Skeletal muscle cell (primary cell): ENCODE data around the gene LTBP2.

ENCODE experiments used
- DNase-seq: peaks from one replicate; pipeline ENCODE4 v3.0.0-alpha.2; 2010; ENCODE audit warnings: low read depth
- H3K4me3 ChIP-seq: 2 replicates; pipeline ENCODE4 v1.5.1; 2011; ENCODE audit warnings: low read depth, mild to moderate bottlenecking, control low read depth, low read length, moderate library complexity

Gene LTBP2

DNA sequence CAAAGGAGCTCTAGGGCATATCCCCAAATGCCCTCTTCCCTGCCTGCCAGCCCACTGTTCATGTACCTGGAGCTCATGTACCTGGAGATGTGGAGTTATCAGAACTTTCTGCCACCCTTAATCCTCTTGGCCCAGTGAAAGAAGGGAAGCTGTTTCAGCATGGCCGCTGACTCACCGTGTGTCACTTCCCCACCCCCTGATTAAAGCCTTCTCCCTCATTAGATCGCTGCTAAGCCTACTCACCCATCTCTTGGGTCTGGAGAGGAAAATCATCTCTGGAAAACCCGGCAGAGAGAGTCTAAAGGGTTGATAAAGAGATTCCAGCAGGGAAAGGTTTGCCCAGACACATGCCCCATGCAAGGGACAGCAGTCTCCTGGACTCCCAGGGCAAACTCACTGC lies 4.5 kb upstream of the LTBP2 start:
- H3K4me3 ChIP-seq, result no peak overlapping the region
- DNase-seq, result no peak

DNA sequence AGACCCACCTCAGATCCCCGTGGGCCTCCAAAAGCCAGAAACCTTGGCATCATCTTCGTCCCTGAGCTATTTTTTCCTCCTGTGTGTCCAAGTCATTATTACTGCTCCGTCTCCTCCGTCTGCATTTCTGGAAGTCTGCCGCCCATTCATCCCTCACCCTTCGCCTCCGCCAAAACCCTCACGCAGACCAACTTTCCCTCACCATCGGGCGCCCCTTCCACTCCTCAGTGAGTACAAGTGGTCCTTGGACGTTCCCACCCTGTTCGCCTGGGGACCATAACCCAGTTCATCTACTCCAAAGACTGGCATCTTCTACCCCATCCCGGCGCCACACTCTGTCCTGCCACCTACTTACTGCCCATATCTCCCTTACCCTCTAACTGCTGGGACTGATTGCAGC lies 3.7 kb upstream of the LTBP2 start:
- H3K4me3 ChIP-seq, result no peak overlapping the region
- no peak for DNase-seq

DNA sequence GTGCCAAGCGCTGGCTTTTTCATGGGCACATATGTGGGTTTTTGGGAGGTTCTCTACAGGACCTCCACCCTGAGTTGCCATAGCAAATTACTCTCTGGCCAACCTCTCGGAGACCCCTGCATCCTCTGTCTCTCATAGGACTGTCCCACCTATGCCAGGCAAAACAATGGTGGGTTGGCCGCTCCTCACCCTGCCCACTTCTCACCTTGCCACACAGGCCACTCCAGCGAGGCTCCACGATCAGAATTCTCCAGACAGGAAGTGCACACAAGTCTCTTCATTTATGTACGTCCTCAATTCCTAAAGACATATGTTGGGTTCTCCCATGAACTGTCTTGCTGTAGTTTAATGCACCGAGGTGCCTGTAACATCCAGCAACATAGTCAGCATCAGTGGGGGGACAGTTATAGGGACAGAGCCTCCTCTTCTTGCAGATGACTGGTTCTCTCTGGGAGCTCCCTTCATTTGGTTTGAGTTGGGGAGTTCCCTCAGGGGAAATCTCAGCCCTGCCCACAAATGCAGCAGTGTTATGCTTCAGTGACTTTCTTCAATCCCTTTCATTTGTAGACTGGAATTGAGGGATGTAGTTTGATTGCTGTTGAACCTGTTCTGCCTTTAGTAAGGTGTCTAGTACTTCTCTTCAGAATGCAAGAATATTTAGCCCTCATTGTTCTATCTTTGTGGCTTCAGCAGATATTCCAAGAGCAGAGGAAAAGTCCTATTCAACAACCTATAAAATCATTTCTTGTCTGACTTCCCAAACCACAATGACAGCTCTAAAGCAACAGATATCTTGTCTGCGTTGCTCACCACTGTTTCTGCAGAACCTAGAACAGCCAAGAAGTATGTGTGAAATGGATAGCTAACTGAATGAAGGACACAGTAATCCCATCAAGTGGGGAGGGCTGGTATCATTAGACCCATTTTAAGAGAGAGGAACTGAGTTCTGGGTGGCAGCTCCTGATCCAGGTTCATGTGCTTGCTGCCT lies 2.8 kb upstream of the LTBP2 start:
- no peak for DNase-seq
- no peak overlapping the region for H3K4me3 ChIP-seq

DNA sequence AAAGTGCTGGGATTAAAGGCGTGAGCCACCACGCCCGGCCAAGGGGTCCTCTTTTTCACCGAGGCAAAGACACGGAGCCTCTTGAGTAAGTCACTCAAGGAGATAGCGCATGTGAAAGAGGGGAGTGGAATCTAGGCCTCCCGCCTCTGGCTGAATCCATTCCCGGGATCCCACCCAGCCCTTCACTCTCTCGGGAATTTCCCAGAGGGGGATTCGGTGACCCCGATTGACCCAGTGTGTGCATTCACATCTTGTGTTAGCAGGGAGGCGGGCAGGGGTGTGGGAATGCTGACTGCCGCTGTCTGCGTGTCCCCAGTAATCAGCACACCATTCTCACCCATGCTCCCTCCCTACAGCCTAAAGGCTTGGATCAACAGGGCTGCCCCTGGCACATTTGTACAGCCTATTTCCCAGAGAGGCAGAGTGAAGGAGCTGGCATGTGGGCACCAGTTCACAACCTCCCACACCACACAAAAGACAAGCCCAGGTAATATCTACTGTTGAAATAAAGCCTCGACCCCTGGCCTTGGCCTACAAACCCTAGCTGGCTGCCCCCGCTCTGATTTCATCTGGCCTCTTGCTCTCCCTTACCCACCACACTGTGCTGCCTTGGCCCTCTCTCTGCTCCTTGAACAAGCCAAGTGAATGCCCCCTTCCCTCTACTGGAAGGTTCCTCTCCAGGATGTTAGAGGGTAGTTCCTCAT lies 1.3 kb upstream of the LTBP2 start:
- no peak overlapping the region for H3K4me3 ChIP-seq
- DNase-seq, result no peak

DNA sequence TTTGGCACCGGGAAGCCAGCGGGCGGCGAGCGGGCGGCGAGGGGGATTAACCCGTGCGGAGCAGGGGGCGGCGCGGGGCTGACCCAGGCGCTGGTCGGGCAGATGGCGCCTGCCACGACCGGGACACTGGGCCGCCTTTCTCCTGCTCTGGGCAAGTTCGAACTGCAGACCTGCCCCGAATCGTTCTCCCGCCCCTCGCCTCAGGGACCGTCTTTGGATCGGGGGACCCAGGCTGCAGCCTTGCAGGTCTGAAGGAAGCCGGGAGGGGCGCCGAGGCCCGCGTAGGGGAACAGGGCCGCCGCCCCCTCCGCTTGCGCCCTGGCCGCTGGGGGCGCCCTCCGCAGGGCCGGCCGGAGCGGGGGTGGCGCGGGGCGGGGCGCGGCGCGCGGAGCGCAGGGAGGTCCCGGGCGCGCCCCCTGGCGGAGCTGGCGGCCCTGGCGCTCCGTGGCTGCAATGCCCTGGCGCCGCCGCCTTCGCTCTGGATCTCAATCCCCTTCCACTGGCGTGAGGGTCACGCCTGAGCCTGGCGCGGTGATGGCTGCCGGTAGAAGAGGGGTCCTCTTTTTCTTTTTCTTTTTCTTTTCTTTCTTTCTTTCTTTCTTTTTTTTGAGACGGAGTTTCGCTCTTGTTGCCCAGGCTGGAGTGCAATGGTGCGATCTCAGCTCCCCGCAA lies 449 bp upstream of the LTBP2 start:
- H3K4me3 ChIP-seq, result peak overlapping the region; percentile 64
- no peak for DNase-seq

DNA sequence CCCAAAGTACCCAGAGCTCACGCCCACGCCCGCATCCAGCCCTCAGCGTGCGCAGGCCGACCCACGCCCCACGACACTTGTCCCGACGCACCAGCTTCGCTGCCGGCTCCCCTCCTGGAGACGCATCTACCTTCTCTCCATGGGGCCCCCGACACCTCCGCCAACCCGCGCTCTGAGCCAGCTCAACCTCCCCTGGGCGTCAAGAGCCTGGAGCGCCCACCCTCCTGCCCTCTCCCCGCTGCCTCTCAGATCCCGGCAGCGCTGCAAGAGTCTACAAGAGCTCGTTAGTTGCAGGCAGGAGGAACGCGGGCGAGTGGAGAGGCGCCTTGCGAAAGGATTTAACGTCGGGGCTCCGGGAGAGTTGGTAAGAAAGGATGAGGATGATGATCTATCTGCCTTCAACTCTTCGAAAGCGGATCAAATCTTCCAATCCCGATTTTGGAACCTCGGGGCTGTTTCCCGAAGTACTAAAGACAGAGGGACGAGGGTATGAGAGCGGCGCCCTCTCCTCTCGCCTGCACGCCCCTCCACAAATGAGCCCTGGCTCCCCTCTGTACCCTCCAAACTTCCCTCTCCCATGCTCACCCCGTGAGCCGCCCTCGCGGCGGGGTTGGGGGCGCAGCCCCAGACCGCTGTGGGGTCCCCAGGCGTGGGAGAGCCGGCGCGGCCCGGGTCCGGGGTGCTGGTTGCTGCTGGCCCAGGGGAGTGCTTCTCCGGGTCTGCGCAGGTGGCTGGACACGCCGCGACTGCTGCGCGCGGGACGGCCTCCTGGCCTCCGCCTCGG lies 979 bp downstream of the LTBP2 start:
- peak overlapping the region; percentile 64 for H3K4me3 ChIP-seq
- DNase-seq, result no peak

DNA sequence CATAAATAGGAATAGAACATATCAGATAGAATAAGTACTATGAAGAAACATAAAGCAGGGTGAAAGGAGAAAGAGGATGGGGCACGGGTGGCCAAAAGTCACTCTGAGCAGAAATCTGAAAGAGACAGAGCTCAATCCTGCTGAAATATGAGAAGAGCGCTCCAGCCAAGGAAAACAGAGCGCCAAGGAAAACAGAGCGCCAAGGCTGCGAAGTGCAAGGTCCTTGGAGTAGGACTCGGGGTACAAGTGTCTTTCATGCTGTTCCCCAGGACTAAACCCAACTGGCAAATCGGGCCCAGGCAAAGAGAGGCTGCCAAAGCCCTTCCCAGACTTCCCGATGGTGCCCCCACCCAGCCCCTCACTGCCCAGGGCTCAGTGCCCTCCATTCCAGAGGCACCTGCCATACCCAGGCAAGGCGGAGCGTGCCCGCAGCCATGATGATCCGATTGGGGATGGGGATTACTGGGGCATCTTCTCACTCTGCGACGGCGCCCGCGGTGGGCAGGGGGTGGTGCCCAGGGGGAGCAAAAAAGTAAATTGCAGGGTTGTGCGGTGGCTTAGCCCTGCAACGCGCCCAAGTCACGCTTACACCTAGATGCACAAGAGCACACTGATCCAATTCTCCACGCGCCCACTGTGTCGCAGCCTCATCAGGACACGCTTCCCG lies 1.7 kb downstream of the LTBP2 start:
- peak overlapping the region; percentile 64 for H3K4me3 ChIP-seq
- DNase-seq, result no peak

DNA sequence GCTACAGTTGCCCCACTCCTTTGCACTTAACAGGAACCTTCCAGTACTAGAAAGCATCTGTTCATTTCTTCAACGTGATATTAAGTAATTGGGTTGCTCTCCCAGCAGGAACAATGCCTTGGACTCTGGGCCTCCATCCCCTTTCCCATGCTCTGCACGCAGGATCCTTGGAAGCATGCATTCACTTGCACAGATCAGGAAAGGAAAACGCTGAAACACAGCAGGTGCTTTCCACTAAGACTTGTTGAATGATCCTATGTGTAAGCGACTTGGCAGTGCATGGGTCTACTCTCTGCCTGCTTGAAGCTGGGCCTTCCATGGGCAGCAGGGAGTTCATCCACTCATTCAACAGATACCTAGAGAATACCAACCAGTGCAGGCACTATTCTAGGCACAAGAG lies 2.3 kb downstream of the LTBP2 start:
- no peak for DNase-seq
- peak overlapping the region; percentile 64 for H3K4me3 ChIP-seq

DNA sequence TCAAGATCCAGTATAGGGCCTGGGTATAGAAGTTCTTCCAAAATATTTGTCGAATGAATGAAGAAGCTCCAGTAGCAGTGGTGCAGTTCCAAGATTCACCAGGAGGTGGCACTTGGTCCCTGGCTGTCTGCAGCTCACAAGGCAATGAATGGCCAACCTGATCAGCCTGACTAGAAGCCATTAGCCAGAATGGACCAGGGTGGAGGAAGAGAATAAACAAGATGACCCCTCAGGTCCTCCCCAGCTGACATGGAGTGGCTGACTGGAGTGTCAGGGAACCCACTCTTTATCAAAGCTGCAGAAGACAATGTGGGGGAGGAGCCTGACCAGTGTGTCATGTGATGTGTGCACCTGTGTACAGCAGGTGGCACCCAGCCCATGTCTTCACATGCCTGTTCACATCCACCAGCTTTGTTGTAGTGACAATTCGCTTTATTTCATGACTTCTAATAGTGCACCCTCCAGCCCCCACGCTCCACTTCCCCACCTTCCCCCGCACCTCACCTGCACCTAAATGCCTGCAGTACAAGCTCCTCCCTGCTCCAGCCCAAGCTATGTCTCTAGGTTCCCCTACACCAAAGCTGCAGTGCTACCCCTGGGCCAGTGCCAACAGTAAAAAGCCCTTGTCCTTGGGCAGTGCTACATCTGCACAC lies 3.0 kb downstream of the LTBP2 start:
- no peak overlapping the region for H3K4me3 ChIP-seq
- no peak for DNase-seq

DNA sequence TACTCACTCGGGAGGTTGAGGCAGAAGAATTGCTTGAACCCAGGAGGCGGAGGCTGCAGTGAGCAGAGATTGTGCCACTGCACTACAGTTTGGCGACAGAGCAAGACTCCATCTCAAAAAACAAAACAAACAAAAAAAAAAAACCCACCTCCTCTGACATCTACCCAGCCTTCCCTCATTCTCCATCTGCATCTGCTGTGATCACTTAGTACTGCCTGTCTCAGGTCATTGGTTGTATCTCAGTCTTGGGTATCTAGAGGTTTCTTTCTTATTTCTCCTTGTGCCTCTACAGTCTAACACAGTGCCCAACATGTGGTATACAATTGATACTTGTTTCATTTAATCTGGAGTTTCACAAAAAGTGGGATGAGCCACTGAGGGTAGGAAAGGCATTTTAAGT lies 5.3 kb downstream of the LTBP2 start:
- H3K4me3 ChIP-seq, result no peak overlapping the region
- no peak for DNase-seq

DNA sequence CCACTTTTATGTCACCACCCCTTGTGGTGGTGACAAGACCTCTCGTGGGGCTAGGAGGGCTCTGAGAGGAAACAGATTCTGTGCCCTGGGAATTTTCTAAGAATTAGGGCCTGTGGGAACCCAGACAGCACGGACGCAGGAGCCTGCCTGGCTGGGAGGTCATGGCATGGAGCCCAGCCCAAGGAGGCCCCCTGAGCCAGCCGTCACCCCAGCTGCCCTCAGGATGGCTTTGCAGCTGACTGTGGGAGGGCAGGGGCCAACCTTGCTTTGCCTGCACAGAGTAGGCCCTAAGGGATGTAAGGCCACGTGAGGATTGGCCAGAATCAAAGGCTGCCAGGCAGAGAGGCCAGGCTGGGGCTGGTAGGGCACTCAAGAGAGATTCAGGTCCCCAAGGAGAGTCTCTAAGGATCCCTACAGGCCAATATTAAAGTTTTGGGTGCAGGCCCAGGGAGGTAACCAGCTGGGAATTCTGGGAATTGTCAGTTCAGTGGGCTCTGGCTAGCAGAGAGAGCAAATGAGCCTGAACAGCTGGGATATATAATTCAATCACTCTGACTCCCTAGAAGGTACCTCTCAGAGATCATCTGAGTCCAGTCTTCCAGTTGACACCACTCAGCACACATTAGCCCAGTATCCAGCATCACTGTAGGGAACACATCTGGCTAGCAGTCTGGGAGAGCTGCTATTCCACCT lies 6.4 kb downstream of the LTBP2 start:
- H3K4me3 ChIP-seq, result no peak overlapping the region
- DNase-seq, result no peak

DNA sequence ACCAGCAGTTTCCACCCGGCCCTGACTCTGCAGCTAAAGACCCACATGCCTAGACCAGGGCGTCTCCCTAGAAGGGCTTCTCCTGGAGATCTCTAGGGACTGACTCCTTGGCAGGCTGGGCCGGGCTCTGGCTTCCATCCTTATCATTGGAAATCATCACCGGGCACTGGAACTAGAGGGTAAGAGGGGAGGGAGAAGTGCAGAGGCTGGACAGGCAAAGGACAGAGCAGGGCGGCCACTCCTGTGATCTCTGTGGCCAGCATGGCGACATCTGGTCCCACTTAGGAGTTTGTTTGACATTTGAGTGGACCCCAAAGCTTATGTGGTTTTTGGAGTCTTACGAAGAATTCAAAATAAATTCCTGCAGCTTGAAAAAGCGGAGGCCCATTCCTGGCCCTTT lies 7.1 kb downstream of the LTBP2 start:
- no peak overlapping the region for H3K4me3 ChIP-seq
- no peak for DNase-seq

DNA sequence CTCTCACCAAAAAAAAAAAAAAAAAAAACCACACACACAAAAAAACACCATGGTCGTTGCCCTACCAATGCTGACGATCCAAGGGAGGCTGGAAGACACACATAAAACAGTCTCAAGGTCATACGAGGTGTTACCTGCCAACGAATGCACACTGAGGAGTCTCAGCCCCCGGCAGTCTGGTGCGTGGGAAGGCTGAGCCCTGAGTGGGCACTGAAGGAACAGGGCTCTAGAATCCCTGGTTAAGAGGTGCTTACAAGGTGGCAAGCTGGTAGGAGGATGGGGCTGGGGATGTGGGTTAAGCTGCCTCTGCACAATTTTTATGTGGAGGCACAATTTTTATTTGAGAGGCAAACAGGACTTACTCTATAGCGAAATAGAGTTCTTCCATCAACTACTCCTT lies 7.9 kb downstream of the LTBP2 start:
- H3K4me3 ChIP-seq, result no peak overlapping the region
- no peak for DNase-seq

DNA sequence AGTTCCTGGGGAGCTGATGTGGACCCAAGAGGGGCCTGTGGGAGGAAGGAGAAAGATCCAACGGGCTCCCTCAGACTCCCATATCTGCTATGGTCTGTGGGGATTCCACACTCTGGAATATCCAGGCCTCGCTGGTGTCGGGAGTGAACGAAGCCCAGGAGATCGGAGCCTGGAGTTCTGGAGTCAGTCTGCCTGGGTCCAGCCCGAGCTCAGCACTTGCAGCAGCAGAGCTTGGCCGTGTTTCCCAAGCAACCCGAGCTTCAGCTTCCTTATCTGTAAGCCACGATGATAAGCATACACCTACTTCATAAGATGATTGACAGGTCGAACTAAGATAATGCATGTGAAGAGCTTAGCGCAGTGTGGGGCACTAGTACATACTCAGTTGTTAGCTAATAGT lies 10.1 kb downstream of the LTBP2 start:
- DNase-seq, result no peak
- H3K4me3 ChIP-seq, result no peak overlapping the region

DNA sequence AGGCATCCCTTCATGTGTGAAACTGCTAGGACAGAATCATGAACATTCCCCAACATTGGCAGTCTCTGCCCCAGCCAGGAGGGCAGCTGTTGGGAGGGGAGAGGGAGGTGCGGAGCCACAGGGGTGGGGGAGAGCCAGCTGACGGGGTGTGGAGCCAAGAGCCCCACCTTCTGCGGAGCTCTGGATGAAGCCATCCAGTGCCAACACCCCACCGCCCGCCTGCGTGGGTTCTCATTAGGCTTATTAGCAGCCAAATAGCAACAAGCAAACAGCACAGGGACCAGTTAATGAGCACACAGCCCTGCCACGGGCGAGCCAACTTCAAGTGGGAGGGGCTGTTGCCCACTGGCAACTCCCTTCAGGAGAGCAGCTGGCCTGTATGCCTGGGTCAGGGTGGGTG lies 12.1 kb downstream of the LTBP2 start:
- H3K4me3 ChIP-seq, result no peak overlapping the region
- DNase-seq, result no peak

DNA sequence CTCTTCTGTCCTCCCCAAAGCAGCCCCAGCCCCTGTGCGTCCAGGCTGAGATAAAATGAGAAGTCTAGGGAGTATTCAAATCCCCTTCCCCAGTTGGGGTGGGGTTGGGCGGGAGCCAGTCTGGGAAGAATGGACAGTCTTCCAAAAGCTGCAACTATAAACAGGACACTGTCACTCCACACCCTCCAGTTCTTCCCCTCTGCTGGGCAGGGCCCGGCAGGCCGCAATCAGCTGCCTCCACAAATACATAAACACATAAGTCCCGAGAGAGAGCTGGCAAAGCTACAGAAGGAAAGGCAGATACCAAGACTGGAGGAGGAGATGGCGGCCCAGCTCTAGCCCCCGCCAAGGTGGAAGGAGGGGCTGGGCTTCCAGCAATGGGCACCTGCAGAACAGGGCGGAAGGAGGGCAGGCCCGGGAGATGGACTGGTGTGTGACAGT lies 12.7 kb downstream of the LTBP2 start:
- no peak overlapping the region for H3K4me3 ChIP-seq
- DNase-seq, result no peak

DNA sequence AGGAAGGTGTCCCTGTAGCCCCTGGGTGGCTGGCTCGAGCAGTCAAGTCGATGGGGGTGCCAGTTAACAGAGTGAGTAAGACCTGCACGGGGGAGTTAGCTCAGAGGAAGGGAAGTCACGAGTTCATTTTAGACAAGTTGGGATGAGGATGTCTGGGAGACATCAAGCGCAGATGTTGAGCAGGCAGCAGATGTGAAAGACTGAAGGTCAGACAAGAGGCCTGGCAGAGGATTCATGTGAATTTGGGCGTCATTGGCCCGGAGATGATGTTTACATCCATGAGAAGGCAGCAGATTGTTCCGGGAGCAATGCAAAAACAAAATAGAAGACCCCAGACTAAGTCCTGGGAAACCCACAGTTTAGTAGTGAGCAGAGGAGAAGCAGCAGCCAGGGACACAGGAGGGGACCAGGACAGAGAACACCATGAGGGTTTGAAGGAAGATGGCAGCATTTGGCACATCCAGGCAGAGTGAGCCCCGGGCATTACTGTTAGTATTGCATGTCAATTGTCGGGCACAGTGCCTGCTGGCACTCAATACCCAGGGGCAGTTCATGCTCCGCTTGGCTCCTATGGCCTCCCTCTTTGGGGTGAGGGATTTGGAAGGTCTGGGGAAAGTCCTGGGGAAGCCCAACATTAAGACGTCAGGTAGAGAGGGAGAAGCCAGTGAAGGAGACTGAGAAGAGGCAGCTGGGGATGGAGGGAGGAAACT lies 15.1 kb downstream of the LTBP2 start:
- peak; percentile 80 for DNase-seq
- H3K4me3 ChIP-seq, result no peak overlapping the region
